Peyer's patch (tissue), 4 donors: ENCODE measurements around the gene GLTP. TPM values are rescaled to one million over a fixed set of nuclear protein-coding genes. Genes with fewer than 3 reads are reported as not detected.

ENCODE experiments used
- DNase-seq, 3 donors: peaks; one replicate each; pipeline ENCODE4 v3.0.0-alpha.2; 2017 to 2019
- H3K27ac ChIP-seq, 4 donors: fragments of 200-600 bp; sonication (generic); one replicate each; pipeline ENCODE4 v1.5.1; 2016 to 2019
- H3K27me3 ChIP-seq, 2 donors: fragments of 200-600 bp; sonication (generic); one replicate each; pipeline ENCODE4 v1.5.1; 2019
- H3K36me3 ChIP-seq, 3 donors: fragments of 200-600 bp; sonication (generic); one replicate each; pipeline ENCODE4 v1.5.1; 2016 to 2019
- H3K4me1 ChIP-seq, 4 donors: fragments of 200-600 bp; sonication (generic); one replicate each; pipeline ENCODE4 v1.5.1; 2016 to 2019
- H3K4me3 ChIP-seq, 4 donors: fragments of 200-600 bp; sonication (generic); 1 replicate in 3 of 4; 2 replicates in 1 of 4; pipeline ENCODE4 v1.5.1; 2016 to 2019; ENCODE audit warnings: mild to moderate bottlenecking in 1 of 4
- H3K9me3 ChIP-seq, 4 donors: fragments of 200-600 bp; sonication (generic); one replicate each; pipeline ENCODE4 v1.5.1; 2016 to 2019; ENCODE audit warnings: mild to moderate bottlenecking in 1 of 4
- POLR2A ChIP-seq, 2 donors: fragments of 450-650 bp; IDR thresholded peaks; one replicate each; pipeline ENCODE4 v1.5.1; 2017; ENCODE audit warnings: antibody characterized with exemption in 2 of 2, mild to moderate bottlenecking in 2 of 2, moderate library complexity in 2 of 2
- total RNA-seq, 4 donors: library from RNA; depleted of rRNA; stranded (reverse); fragments of >200 nt; gene quantifications; one replicate each; pipeline ENCODE4 v1.1.0, GENCODE V29; 2016
- TF ChIP-seq, protein P1 (sequence below), 6 experiments: fragments of 450-650 bp in 4 of 6; fragments of 200-600 bp in 2 of 6; sonication (generic) in 1 of 6; IDR thresholded peaks; one replicate each; pipeline ENCODE4 v1.5.1; 2017 to 2019; ENCODE audit warnings: antibody characterized with exemption in 6 of 6, mild to moderate bottlenecking in 3 of 6, moderate library complexity in 1 of 6

GLTP gene
- total RNA-seq, 4 donors from 2014 or later = 27.2 to 149 (median 141) TPM

DNA sequence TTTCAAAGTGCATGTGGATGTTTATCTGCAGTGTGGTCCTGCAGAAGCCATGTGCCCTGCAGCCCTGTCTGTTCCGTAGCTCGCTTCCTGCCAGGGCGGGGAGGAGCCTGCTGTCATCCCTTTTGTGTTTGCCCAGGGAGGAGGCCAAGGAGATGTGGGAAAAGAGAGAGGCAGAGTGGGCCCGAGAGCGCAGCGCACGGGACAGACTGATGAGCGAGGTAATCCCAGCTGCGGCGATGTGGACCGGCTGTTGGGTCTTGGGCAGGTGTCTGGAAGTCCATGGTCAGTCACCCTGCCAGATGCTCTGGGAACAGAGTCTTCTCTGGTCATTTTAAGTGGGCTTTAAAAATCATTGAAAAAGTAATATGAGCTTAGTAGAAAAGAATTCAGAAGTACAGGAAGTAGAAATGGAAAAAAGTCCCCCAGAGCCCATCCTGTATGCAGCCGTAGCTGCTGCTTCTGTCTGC is 32.5 kb upstream of the GLTP start:
- no peak for DNase-seq
- Histone ChIP-seq H3K27ac (no peak overlapping the region), H3K4me3 (no peak overlapping the region), H3K27me3 (no peaks in the 10 kb centered on the region), H3K4me1 (no peaks in the 10 kb centered on the region), H3K9me3 (no peaks in the 10 kb centered on the region), H3K36me3 (peaks cover 0 to 81% (median 0%) of the 10 kb centered on the region in 3 donors)
- TF ChIP-seq POLR2A (IDR thresholded peaks at IDR 0.05) = no peak
- TF ChIP-seq, protein P1, sequence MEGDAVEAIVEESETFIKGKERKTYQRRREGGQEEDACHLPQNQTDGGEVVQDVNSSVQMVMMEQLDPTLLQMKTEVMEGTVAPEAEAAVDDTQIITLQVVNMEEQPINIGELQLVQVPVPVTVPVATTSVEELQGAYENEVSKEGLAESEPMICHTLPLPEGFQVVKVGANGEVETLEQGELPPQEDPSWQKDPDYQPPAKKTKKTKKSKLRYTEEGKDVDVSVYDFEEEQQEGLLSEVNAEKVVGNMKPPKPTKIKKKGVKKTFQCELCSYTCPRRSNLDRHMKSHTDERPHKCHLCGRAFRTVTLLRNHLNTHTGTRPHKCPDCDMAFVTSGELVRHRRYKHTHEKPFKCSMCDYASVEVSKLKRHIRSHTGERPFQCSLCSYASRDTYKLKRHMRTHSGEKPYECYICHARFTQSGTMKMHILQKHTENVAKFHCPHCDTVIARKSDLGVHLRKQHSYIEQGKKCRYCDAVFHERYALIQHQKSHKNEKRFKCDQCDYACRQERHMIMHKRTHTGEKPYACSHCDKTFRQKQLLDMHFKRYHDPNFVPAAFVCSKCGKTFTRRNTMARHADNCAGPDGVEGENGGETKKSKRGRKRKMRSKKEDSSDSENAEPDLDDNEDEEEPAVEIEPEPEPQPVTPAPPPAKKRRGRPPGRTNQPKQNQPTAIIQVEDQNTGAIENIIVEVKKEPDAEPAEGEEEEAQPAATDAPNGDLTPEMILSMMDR (IDR thresholded peaks at IDR 0.05) = no peak

DNA sequence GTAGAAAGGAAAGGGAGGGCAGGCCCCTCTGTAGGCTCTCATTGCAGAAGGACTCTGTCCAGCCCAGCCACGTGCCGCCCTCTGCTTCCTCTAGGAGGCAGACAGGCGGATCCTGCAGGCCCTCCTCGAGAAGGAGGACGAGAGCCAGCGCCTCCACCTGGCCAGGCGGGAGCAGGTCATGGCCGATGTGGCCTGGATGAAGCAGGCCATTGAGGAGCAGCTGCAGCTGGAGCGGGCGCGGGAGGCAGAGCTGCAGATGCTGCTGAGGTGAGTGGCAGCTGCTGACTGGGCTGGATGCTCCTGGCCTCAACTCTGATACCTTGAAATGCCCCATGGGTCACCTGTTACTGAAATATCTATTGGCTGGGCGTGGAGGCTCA is 30.6 kb upstream of the GLTP start:
- peak in 1 of 3 donors; percentile 58 for DNase-seq
- H3K36me3 ChIP-seq = peaks cover 0 to 90% (median 0%) of the 10 kb centered on the region in 3 donors
- H3K4me1 ChIP-seq = no peaks in the 10 kb centered on the region
- H3K27ac ChIP-seq = no peak overlapping the region
- no peak overlapping the region for H3K4me3 ChIP-seq
- H3K27me3 ChIP-seq = no peaks in the 10 kb centered on the region
- no peaks in the 10 kb centered on the region for H3K9me3 ChIP-seq
- no peak for TF ChIP-seq POLR2A (IDR thresholded peaks at IDR 0.05)
- TF ChIP-seq, protein P1 (IDR thresholded peaks at IDR 0.05) = peak in 3 of 6 experiments; percentile 24 to 35 (median 29)

DNA sequence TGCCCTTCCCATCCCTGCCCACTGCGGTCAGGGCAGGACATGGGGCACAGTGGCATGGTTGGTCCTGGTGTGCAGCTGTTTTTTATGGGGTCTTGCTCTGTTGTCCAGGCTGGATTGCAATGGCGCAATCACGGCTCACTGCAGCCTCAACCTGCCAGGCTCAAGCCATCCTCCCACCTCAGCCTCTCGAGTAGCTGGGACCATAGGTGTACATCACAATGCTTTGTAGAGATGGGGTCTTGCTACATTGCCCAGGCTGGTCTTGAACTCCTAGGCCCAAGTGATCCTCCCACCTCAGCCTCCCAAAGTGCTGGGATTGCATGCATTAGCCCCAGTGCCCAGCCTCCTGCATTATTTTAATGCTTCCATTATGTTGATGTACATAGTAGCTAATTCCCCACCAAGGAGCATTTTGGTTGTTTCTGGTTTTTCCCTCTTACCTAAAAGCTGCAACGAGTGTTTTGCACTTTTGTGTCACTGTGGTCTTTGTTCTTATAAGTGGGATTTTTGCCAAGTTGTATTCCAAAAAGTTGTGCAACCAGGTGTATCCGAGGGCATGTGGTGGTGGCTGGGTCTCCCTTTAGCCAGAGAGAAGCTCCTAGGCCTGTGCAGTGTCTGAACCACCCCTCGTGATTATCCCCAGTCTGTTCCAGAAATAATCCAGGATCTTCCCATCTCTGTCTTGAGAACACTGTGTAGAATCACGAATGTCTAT is 30.1 kb upstream of the GLTP start:
- Histone ChIP-seq H3K4me3 (no peak overlapping the region), H3K27ac (no peak overlapping the region), H3K4me1 (no peaks in the 10 kb centered on the region), H3K36me3 (peaks cover 0 to 90% (median 0%) of the 10 kb centered on the region in 3 donors), H3K9me3 (no peaks in the 10 kb centered on the region), H3K27me3 (no peaks in the 10 kb centered on the region)
- DNase-seq = no peak
- no peak for TF ChIP-seq POLR2A (IDR thresholded peaks at IDR 0.05)
- TF ChIP-seq, protein P1 (IDR thresholded peaks at IDR 0.05) = no peak

DNA sequence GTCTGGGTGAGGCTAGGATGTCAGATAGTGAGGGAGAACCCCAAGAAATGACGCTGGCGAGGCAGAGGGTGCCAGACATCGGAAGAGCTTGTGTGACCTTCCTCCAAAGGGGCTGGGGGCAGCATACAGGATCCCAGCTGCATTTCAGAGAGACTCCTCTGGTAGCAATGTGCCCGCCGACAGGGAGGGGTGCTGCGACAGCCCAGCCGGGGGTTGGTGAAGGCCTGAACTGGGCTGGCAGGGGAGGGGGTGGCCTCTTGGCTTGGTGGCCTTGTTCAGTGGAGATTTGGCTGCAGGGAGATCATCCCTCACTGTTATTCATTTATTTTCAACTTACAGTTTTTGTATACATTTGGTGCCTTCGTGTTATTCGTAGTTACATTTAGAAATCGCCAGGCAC is 25.0 kb upstream of the GLTP start:
- no peak for DNase-seq
- H3K4me1 ChIP-seq = peaks cover 0 to 14% (median 0%) of the 10 kb centered on the region in 4 donors
- no peak overlapping the region for H3K27ac ChIP-seq
- H3K27me3 ChIP-seq = no peaks in the 10 kb centered on the region
- H3K4me3 ChIP-seq = no peak overlapping the region
- H3K9me3 ChIP-seq = no peaks in the 10 kb centered on the region
- TF ChIP-seq, protein P1 (IDR thresholded peaks at IDR 0.05) = no peak
- TF ChIP-seq POLR2A (IDR thresholded peaks at IDR 0.05) = no peak
- peaks cover 0 to 76% (median 0%) of the 10 kb centered on the region in 3 donors for H3K36me3 ChIP-seq

DNA sequence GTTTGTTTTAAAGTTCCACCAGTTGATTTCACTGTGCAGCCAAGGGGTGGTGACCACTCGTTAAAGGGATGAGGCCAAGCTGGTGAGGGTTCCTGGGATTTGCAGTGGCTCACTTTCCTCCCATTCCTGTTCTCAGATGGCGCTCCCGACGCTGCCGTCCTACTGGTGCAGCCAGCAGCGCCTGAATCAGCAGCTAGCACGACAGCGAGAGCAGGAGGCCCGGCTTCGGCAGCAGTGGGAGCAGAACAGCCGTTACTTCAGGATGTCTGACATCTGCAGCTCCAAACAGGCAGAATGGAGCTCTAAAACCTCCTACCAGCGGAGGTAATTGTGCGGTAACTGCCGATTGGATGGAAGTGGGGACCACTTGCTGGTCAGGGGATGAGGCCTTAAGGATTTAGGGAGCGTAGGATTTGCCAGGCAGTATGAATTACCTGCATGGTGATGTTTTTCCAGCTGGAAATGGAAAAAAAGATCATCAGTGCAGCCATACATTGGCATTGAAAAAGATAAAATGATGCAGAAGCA is 22.6 kb upstream of the GLTP start:
- Histone ChIP-seq H3K36me3 (peaks cover 0 to 53% (median 0%) of the 10 kb centered on the region in 3 donors), H3K9me3 (no peaks in the 10 kb centered on the region), H3K27me3 (no peaks in the 10 kb centered on the region), H3K4me3 (no peak overlapping the region), H3K27ac (no peak overlapping the region), H3K4me1 (peaks cover 0 to 14% (median 0%) of the 10 kb centered on the region in 4 donors)
- no peak for DNase-seq
- TF ChIP-seq POLR2A (IDR thresholded peaks at IDR 0.05) = no peak
- TF ChIP-seq, protein P1 (IDR thresholded peaks at IDR 0.05) = no peak
